ENCODE results near the gene ZNF57. TPM values are rescaled to one million over a fixed set of nuclear protein-coding genes. Genes with fewer than 3 reads are reported as not detected.

ZNF57 gene
- polyA plus RNA-seq, 1 of the 3 experiments (the other 2 are of a cell fraction): 2.1 TPM

DNA sequence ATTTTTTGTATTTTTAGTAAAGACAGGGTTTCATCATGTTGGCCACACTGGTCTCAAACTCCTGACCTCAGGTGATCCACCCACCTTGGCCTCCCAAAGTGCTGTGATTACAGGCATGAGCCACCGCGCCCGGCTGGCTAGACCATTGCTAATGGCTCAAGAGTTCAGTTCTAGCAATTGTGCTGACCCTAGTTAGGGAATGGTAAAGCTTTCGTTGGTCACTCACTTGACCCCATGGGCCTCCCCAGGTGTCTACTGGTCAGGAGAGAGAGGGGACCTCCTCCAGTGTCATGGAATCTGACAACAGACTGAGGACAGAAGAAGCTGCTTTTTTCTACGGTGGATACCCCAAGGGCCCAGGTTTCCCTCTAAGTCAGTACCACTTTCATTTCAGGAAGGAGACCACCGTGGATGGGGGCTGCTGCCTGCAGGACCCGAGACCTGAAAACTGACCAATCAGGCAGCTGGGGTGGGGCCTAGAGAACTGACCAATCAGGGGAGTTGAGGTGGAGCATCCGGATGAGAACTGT lies 34.2 kb upstream of the ZNF57 start:
- Histone ChIP-seq H3K4me1 (ENCODE audit: control insufficient read depth in 1 of 2, insufficient read depth in 2 of 2, low read depth in 1 of 2, low read length in 1 of 2) (no peaks in the 10 kb centered on the region; a peak in 1 of 4 replicates), H3K4me3 (ENCODE audit: low read depth in 2 of 2, low read length in 1 of 2) (peak overlapping the region; percentile 40 to 66; a peak in 3 of 4 replicates), H3K27ac (ENCODE audit: low read depth in 2 of 2, low read length in 1 of 2) (peak overlapping the region in 1 of 2 experiments; percentile 35; a peak in 1 of 4 replicates), H3K79me2 (ENCODE audit: insufficient read depth) (no peaks in the 10 kb centered on the region), H3K4me2 (peak overlapping the region; percentile 72; the same call in 1 of the 2 replicates), H3F3A (replicated peaks; ENCODE audit: insufficient read depth) (no peaks in the 10 kb centered on the region), H2AFZ (ENCODE audit: low read depth) (peak overlapping the region; percentile 31; the same call in 1 of the 2 replicates), H3K36me3 (replicated peaks in 1 of 2; ENCODE audit: control insufficient read depth in 1 of 2, insufficient read depth in 2 of 2, low read length in 1 of 2) (no peaks in the 10 kb centered on the region), H3K9me3 (no peaks in the 10 kb centered on the region), H4K20me1 (ENCODE audit: insufficient read depth) (no peaks in the 10 kb centered on the region), H3K9ac (no peak overlapping the region), H3K27me3 (ENCODE audit: insufficient read depth) (no peaks in the 10 kb centered on the region), H3K9me2 (no peaks in the 10 kb centered on the region)
- CTCF ChIA-PET: interaction anchor here (0.9 to 1.3 kb wide), 4 partner anchors 9 to 85 kb away, joined by 3 to 5 read pairs (median 4); no protein-coding TSS in a partner anchor
- DNase-seq: no peak
- WGBS (ENCODE audit: low lambda C conversion rate): 39% methylated on average over 8 of the region's 8 CpGs
- POLR2A ChIA-PET: no interaction called here
- TF ChIP-seq FOXJ3 (CRISPR knock-in tag; IDR thresholded peaks at IDR 0.05) (no peak), CHD2 (IDR thresholded peaks at IDR 0.05; ENCODE audit: low read length, partially characterized antibody) (no peak), JUND (IDR thresholded peaks at IDR 0.05) (no peak), TCF12 (IDR thresholded peaks at IDR 0.05) (no peak), NRF1 (IDR thresholded peaks at IDR 0.05; ENCODE audit: low read depth, low read length) (no peak), SMC3 (IDR thresholded peaks at IDR 0.05; ENCODE audit: low read depth, low read length) (no peak), GATA2 (CRISPR knock-in tag; IDR thresholded peaks at IDR 0.05) (no peak), MEF2A (IDR thresholded peaks at IDR 0.05; ENCODE audit: borderline replicate concordance, low read depth) (no peak), USF1 (IDR thresholded peaks at IDR 0.05; ENCODE audit: borderline replicate concordance, low read depth) (no peak), FOSL2 (IDR thresholded peaks at IDR 0.05; ENCODE audit: borderline replicate concordance, low read depth) (no peak), RFX5 (IDR thresholded peaks at IDR 0.05; ENCODE audit: low read length) (no peak), RCOR1 (IDR thresholded peaks at IDR 0.05; ENCODE audit: low read length) (no peak)
- TF ChIP-seq, protein P1, sequence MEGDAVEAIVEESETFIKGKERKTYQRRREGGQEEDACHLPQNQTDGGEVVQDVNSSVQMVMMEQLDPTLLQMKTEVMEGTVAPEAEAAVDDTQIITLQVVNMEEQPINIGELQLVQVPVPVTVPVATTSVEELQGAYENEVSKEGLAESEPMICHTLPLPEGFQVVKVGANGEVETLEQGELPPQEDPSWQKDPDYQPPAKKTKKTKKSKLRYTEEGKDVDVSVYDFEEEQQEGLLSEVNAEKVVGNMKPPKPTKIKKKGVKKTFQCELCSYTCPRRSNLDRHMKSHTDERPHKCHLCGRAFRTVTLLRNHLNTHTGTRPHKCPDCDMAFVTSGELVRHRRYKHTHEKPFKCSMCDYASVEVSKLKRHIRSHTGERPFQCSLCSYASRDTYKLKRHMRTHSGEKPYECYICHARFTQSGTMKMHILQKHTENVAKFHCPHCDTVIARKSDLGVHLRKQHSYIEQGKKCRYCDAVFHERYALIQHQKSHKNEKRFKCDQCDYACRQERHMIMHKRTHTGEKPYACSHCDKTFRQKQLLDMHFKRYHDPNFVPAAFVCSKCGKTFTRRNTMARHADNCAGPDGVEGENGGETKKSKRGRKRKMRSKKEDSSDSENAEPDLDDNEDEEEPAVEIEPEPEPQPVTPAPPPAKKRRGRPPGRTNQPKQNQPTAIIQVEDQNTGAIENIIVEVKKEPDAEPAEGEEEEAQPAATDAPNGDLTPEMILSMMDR (IDR thresholded peaks at IDR 0.05): no peak
- TF ChIP-seq, protein P2, sequence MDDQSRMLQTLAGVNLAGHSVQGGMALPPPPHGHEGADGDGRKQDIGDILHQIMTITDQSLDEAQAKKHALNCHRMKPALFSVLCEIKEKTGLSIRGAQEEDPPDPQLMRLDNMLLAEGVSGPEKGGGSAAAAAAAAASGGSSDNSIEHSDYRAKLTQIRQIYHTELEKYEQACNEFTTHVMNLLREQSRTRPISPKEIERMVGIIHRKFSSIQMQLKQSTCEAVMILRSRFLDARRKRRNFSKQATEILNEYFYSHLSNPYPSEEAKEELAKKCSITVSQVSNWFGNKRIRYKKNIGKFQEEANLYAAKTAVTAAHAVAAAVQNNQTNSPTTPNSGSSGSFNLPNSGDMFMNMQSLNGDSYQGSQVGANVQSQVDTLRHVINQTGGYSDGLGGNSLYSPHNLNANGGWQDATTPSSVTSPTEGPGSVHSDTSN (IDR thresholded peaks at IDR 0.05): no peak
- TF ChIP-seq, protein P3, sequence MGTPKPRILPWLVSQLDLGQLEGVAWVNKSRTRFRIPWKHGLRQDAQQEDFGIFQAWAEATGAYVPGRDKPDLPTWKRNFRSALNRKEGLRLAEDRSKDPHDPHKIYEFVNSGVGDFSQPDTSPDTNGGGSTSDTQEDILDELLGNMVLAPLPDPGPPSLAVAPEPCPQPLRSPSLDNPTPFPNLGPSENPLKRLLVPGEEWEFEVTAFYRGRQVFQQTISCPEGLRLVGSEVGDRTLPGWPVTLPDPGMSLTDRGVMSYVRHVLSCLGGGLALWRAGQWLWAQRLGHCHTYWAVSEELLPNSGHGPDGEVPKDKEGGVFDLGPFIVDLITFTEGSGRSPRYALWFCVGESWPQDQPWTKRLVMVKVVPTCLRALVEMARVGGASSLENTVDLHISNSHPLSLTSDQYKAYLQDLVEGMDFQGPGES (IDR thresholded peaks at IDR 0.05; ENCODE audit: low read depth, low read length): no peak

Data from SK-N-SH (cell line).